ENCODE results near the gene TMEM203. TPM values are rescaled to one million over a fixed set of nuclear protein-coding genes. Genes with fewer than 3 reads are reported as not detected.

The TMEM203 gene
- total and polyA plus RNA-seq, 2 of the 13 experiments (the other 11 are each of a cell fraction or from before 2014, with no cell fraction given), result 23.4 to 36.7 TPM

GRCh38 chr9:137236238-137236935 lies 30.9 kb upstream of the TMEM203 start (continued):
- TF ChIP-seq ZNF75D (CRISPR knock-in tag; IDR thresholded peaks at IDR 0.05; ENCODE audit: borderline replicate concordance) (no peak), NKX3-1 (CRISPR knock-in tag; IDR thresholded peaks at IDR 0.05) (no peak), ZNF34 (CRISPR knock-in tag; IDR thresholded peaks at IDR 0.05; ENCODE audit: borderline replicate concordance) (no peak), ZNF580 (CRISPR knock-in tag; IDR thresholded peaks at IDR 0.05; ENCODE audit: borderline replicate concordance, low read depth) (no peak), NR2F6 (IDR thresholded peaks at IDR 0.05) (peak; percentile 91), NR2F6 (CRISPR knock-in tag; IDR thresholded peaks at IDR 0.05) (peak; percentile 90), HNRNPLL (IDR thresholded peaks at IDR 0.05; ENCODE audit: low read depth, low read length, poor library complexity, severe bottlenecking) (peak; percentile 77), XBP1 (CRISPR knock-in tag; IDR thresholded peaks at IDR 0.05) (peak; percentile 66; the same call in 1 of the 2 replicates), ZNF282 (IDR thresholded peaks at IDR 0.05; ENCODE audit: partially characterized antibody) (no peak), SMC3 (IDR thresholded peaks at IDR 0.05; ENCODE audit: low read length) (peak; percentile 51; the same call in 1 of the 2 replicates), YEATS4 (CRISPR knock-in tag; IDR thresholded peaks at IDR 0.05; ENCODE audit: borderline replicate concordance) (peak; percentile 64; the same call in 1 of the 2 replicates), ZNF572 (CRISPR knock-in tag; IDR thresholded peaks at IDR 0.05) (no peak; the same call in 1 of the 2 replicates), BRD4 (CRISPR knock-in tag; IDR thresholded peaks at IDR 0.05) (0 out of 2 replicates have a peak, but pooled peaks have one; percentile 62), SNAI1 (CRISPR knock-in tag; IDR thresholded peaks at IDR 0.05; ENCODE audit: borderline replicate concordance) (peak; percentile 62; the same call in 1 of the 2 replicates), ZNF879 (CRISPR knock-in tag; IDR thresholded peaks at IDR 0.05) (peak; percentile 75; the same call in 1 of the 2 replicates), SMAD1 (CRISPR knock-in tag; IDR thresholded peaks at IDR 0.05; ENCODE audit: borderline replicate concordance, low read depth) (no peak; the same call in 1 of the 2 replicates), ZSCAN29 (CRISPR knock-in tag; conservative IDR thresholded peaks at IDR 0.05) (no peak), ZNF343 (CRISPR knock-in tag; IDR thresholded peaks at IDR 0.05) (no peak), HIVEP1 (CRISPR knock-in tag; IDR thresholded peaks at IDR 0.05) (peak; percentile 80), SP4 (CRISPR knock-in tag; IDR thresholded peaks at IDR 0.05) (peak; percentile 65), ZNF326 (CRISPR knock-in tag; IDR thresholded peaks at IDR 0.05; ENCODE audit: borderline replicate concordance) (no peak), ATM (IDR thresholded peaks at IDR 0.05; ENCODE audit: borderline replicate concordance) (no peak), ZBTB49 (CRISPR knock-in tag; IDR thresholded peaks at IDR 0.05; ENCODE audit: borderline replicate concordance) (no peak), ELF3 (CRISPR knock-in tag; IDR thresholded peaks at IDR 0.05) (peak; percentile 51; the same call in 1 of the 2 replicates), ZNF780A (CRISPR knock-in tag; IDR thresholded peaks at IDR 0.05) (peak; percentile 56; the same call in 1 of the 2 replicates), IKZF4 (CRISPR knock-in tag; IDR thresholded peaks at IDR 0.05; ENCODE audit: borderline replicate concordance, low read depth, not compliant biosample characterization) (no peak), MEIS1 (CRISPR knock-in tag; IDR thresholded peaks at IDR 0.05; ENCODE audit: borderline replicate concordance) (0 out of 2 replicates have a peak, but pooled peaks have one; percentile 40)
